BE2C (cell line): ENCODE results near the gene CHURC1.
A peak's percentile ranks its signal among the peaks of the same experiment; 100 is the strongest.

ENCODE experiments used
- DNase-seq: peaks from one replicate; pipeline ENCODE4 v3.0.0-alpha.2; 2020
- H3K27me3 ChIP-seq: fragments of 250-450 bp; sonication (Bioruptor Pico); 2 replicates; pipeline ENCODE4 v1.5.1; 2020; ENCODE audit warnings: mild to moderate bottlenecking
- H3K36me3 ChIP-seq: fragments of 250-450 bp; sonication (Bioruptor Pico); 2 replicates; pipeline ENCODE4 v1.5.1; 2020; ENCODE audit warnings: mild to moderate bottlenecking
- H3K4me1 ChIP-seq: fragments of 250-450 bp; sonication (Bioruptor Pico); 2 replicates; pipeline ENCODE4 v1.5.1; 2020
- H3K4me3 ChIP-seq: 2 replicates; pipeline ENCODE4 v1.5.1; 2011; ENCODE audit warnings: low read depth, low read length
- H3K9me3 ChIP-seq: fragments of 250-450 bp; sonication (Bioruptor Pico); 2 replicates; pipeline ENCODE4 v1.5.1; 2020
- TF ChIP-seq, protein P1 (sequence below): IDR thresholded peaks from 2 replicates; pipeline ENCODE4 v1.5.1; 2012; ENCODE audit warnings: mild to moderate bottlenecking, low read depth, low read length

The CHURC1 gene

DNA sequence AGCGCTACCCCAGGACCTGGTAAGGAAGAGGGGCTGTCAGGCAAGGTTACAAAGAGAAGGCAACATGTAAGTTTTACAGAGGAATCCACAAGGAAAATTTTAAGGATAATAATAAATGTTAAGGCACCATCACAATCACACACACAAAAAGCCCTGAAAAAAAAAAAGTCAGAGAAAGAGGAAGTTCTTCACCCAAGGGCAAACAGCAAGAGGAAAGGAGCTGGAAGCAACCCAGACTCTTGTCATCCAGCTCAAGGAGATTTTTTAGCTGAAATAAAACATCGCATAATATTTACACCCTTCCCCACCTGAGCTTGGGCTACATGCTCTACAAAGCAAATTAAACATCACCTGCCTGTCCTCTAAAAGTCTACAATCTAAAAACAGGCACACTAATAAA lies 44.1 kb upstream of the CHURC1 start:
- H3K4me3 ChIP-seq: no peak overlapping the region
- TF ChIP-seq, protein P1, sequence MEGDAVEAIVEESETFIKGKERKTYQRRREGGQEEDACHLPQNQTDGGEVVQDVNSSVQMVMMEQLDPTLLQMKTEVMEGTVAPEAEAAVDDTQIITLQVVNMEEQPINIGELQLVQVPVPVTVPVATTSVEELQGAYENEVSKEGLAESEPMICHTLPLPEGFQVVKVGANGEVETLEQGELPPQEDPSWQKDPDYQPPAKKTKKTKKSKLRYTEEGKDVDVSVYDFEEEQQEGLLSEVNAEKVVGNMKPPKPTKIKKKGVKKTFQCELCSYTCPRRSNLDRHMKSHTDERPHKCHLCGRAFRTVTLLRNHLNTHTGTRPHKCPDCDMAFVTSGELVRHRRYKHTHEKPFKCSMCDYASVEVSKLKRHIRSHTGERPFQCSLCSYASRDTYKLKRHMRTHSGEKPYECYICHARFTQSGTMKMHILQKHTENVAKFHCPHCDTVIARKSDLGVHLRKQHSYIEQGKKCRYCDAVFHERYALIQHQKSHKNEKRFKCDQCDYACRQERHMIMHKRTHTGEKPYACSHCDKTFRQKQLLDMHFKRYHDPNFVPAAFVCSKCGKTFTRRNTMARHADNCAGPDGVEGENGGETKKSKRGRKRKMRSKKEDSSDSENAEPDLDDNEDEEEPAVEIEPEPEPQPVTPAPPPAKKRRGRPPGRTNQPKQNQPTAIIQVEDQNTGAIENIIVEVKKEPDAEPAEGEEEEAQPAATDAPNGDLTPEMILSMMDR: no peak
- no peaks in the 10 kb centered on the region; the same call in 1 of the 2 replicates for H3K4me1 ChIP-seq
- H3K36me3 ChIP-seq: no peaks in the 10 kb centered on the region
- H3K27me3 ChIP-seq: peaks cover 34% of the 10 kb centered on the region
- no peak for DNase-seq
- H3K9me3 ChIP-seq: peaks cover 3% of the 10 kb centered on the region

DNA sequence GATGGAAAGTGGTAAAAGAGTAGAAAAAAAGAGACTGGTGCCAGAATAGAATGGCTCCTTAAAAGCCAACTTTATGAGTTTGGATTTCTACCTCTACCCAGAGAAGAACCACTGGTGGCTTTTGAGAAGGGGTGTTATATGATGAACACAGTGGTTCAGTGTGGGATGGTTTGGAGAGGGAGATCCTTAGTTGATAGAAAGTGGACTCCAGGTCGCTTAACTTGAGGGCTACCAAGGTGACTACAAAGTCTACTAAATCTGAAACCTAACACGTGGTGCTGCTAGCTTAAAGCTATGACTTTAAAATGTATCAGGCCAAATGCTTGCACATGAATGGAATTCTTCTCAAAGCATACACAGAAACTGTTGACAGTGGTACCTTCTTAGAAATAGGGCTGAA lies 42.9 kb upstream of the CHURC1 start:
- peaks cover 3% of the 10 kb centered on the region; the same call in 1 of the 2 replicates for H3K4me1 ChIP-seq
- H3K27me3 ChIP-seq: peaks cover 31% of the 10 kb centered on the region
- H3K36me3 ChIP-seq: no peaks in the 10 kb centered on the region
- peaks cover 3% of the 10 kb centered on the region for H3K9me3 ChIP-seq
- TF ChIP-seq, protein P1: no peak
- no peak for DNase-seq
- H3K4me3 ChIP-seq: no peak overlapping the region

DNA sequence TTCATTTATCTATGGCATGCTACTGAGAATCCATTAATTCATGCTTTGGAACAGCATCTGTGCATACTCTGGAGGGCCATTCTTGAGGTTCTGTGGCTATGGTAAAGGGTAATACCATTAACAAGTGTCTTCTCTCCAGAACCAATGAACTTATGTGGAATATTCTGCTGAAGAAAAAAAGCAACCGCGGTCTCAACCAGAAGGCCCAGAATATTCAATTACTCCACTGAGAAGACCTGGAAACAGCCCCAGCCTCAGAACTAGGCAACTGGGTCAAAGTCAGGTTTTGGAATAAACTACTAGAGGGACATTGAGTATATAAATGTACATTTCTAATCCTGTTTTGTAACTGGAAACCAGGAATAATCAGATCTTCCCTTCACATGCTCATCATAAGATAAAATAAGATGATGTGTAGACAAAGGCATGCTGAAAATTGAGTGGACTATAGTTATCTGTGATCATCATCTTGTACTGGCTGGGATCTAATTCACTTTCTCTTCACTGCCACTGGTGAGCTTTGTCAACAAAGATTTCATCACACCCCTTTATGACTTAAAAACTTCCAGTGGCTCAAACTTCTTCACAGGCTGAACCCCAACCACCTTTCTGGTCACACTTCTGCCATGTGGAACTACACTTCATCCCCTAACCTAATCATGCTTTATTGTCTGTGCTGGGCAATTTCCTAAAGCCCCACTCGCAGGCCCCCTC lies 40.6 kb upstream of the CHURC1 start:
- Histone ChIP-seq H3K4me1 (peaks cover 3% of the 10 kb centered on the region; the same call in 1 of the 2 replicates), H3K27me3 (peaks cover 20% of the 10 kb centered on the region), H3K9me3 (peaks cover 3% of the 10 kb centered on the region), H3K4me3 (no peak overlapping the region), H3K36me3 (no peaks in the 10 kb centered on the region)
- TF ChIP-seq, protein P1: no peak
- DNase-seq: no peak

DNA sequence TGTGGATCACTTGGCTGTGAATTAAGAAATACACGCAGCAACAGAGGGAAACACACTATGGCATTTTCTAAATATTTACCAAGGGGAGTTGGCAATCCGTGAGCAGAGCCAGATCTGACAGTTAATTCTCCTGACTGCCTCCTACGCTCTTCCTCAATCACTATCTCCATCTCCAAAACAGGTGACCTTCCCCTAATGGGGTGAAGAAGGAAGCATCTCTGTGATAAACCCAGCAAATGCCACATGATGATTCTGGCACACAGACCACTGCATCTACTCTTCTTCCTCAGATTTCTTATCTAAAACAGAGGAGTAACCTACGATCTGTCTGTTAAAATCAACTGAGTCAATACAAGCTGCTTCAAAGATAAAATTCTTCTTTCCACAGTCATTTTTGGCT lies 38.9 kb upstream of the CHURC1 start:
- Histone ChIP-seq H3K9me3 (peaks cover 3% of the 10 kb centered on the region), H3K36me3 (no peaks in the 10 kb centered on the region), H3K4me1 (peaks cover 3% of the 10 kb centered on the region; the same call in 1 of the 2 replicates), H3K27me3 (peaks cover 26% of the 10 kb centered on the region), H3K4me3 (no peak overlapping the region)
- DNase-seq: no peak
- TF ChIP-seq, protein P1: no peak

DNA sequence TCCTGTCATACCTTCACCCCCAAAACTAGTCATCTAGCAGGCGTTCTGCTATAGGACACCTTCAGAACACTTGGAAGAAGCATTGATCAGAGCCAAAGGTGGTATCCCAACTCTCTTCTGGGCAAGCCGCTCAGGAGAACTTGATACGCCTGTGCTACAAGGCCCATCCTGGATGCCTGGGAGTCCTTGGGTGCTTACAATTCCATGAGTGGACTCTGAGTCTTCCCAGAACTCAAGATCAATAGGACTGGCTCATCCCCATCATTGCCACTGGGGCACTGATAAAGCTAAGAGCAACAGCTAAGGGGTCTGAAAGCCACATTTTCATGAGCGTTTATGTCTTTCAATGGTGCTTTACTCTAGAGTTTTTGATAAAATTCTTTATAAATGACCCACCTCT lies 36.4 kb upstream of the CHURC1 start:
- TF ChIP-seq, protein P1: no peak

GRCh38 chr14:64878837-64879634 lies 35.2 kb upstream of the CHURC1 start:
- no peak for DNase-seq
- H3K4me3 ChIP-seq: peak overlapping the region; percentile 68
- H3K27me3 ChIP-seq: peaks cover 56% of the 10 kb centered on the region

More for the DNA sequence above, 36.4 kb upstream of the CHURC1 start:
- peaks cover 45% of the 10 kb centered on the region for H3K27me3 ChIP-seq
- no peaks in the 10 kb centered on the region for H3K36me3 ChIP-seq
- 0 out of 2 replicates have a peak, but pooled peaks cover 3% of the 10 kb centered on the region for H3K4me1 ChIP-seq
- H3K4me3 ChIP-seq: no peak overlapping the region
- no peaks in the 10 kb centered on the region for H3K9me3 ChIP-seq
- DNase-seq: no peak

More at GRCh38 chr14:64878837-64879634, 35.2 kb upstream of the CHURC1 start:
- Histone ChIP-seq H3K9me3 (no peaks in the 10 kb centered on the region), H3K4me1 (0 out of 2 replicates have a peak, but pooled peaks cover 3% of the 10 kb centered on the region), H3K36me3 (no peaks in the 10 kb centered on the region)
- TF ChIP-seq, protein P1: no peak
